Panc1 (cell line): Measurements from ENCODE around the gene CDK11B. TPM values are rescaled to one million over a fixed set of nuclear protein-coding genes. Genes with fewer than 3 reads are reported as not detected.

ENCODE experiments used
- ATAC-seq: fragments of 200-7000 bp; cut with Tn5 transposase; 2 replicates; pipeline ENCODE4 v1.9.1; 2020; ENCODE audit warnings: mild to moderate bottlenecking, moderate library complexity
- BruUV-seq: library from RNA; stranded (reverse); fragments of 400-500 nt; replicated peaks from 2 replicates; lab custom pipeline; 2021; lab: Mats Ljungman, UMichigan
- CTCF ChIA-PET: fragments of 300-600 bp; sonication (Branson Sonifier 250); formaldehyde crosslinking; loops from one replicate; lab custom pipeline; 2022; ENCODE audit warnings: antibody characterized with exemption; lab: Charles Lee
- POLR2A ChIA-PET: fragments of 300-600 bp; sonication (Branson Sonifier 250); formaldehyde crosslinking; loops from one replicate; lab custom pipeline; 2022; ENCODE audit warnings: antibody characterized with exemption; lab: Charles Lee
- DNase-seq: peaks from one replicate; pipeline ENCODE4 v3.0.0-alpha.2; 2010; ENCODE audit warnings: low read depth, low spot score
- H3K27ac ChIP-seq: 2 replicates; pipeline ENCODE4 v1.5.1; 2011; ENCODE audit warnings: mild to moderate bottlenecking, low read length, inconsistent platforms
- H3K27me3 ChIP-seq: fragments of 200-500 bp; sonication (Bioruptor generic); 2 replicates; pipeline ENCODE4 v1.6.0; 2014; ENCODE audit warnings: low read length, inconsistent platforms; ENCODE audit not compliant: control insufficient read depth, insufficient read depth
- H3K36me3 ChIP-seq: fragments of 200-500 bp; sonication (Bioruptor generic); 2 replicates; pipeline ENCODE4 v1.5.1; 2014; ENCODE audit warnings: inconsistent platforms, mild to moderate bottlenecking, low read length, moderate library complexity; ENCODE audit not compliant: control insufficient read depth, insufficient read depth
- H3K4me1 ChIP-seq: 2 replicates; pipeline ENCODE4 v1.5.1; 2011; ENCODE audit warnings: inconsistent platforms, mild to moderate bottlenecking, low read length, moderate library complexity; ENCODE audit not compliant: control insufficient read depth, insufficient read depth
- H3K4me3 ChIP-seq, 2 experiments: 2 replicates each; pipeline ENCODE4 v1.5.1; 2011 to 2012; ENCODE audit warnings: low read depth in 2 of 2, low read length in 2 of 2, mild to moderate bottlenecking in 2 of 2, inconsistent platforms in 1 of 2, moderate library complexity in 1 of 2
- H3K9me3 ChIP-seq: fragments of 200-500 bp; sonication (Bioruptor generic); 2 replicates; pipeline ENCODE4 v1.5.1; 2014; ENCODE audit warnings: low read depth, mild to moderate bottlenecking, inconsistent platforms, low read length, moderate library complexity; ENCODE audit not compliant: control insufficient read depth, insufficient read depth
- CTCF ChIP-seq: fragments of 450-650 bp; IDR thresholded peaks from 2 replicates; pipeline ENCODE4 v1.5.1; 2017; ENCODE audit warnings: mild to moderate bottlenecking
- POLR2AphosphoS5 ChIP-seq: IDR thresholded peaks from 2 replicates; pipeline ENCODE4 v1.6.1; 2012; ENCODE audit warnings: mild to moderate bottlenecking, low read depth, low read length, moderate library complexity
- REST ChIP-seq, 2 experiments: IDR thresholded peaks; 2 replicates each; pipeline ENCODE4 v1.6.1; 2011 to 2012; ENCODE audit warnings: low read depth in 2 of 2, control low read depth in 1 of 2, low read length in 1 of 2, mild to moderate bottlenecking in 1 of 2, moderate library complexity in 1 of 2; ENCODE audit not compliant: insufficient read depth in 1 of 2
- SIN3A ChIP-seq: IDR thresholded peaks from 2 replicates; pipeline ENCODE4 v1.6.1; 2012; ENCODE audit warnings: low read depth, mild to moderate bottlenecking, low read length, moderate library complexity, borderline replicate concordance; ENCODE audit not compliant: insufficient read depth
- TCF7L2 ChIP-seq: IDR thresholded peaks from 2 replicates; pipeline ENCODE4 v1.6.1; 2011; ENCODE audit warnings: mild to moderate bottlenecking, low read depth, low read length, inconsistent platforms
- in situ Hi-C: cut with HindIII; loops from 2 replicates; pipeline ENCODE4 v1.10.0; 2016; ENCODE audit warnings: low sequenced_read_pairs, low pct_unique_long_range_greater_than_20kb
- intact Hi-C: fragments of 100-400 bp; cut with micrococcal nuclease; formaldehyde crosslinking; loops from one replicate; pipeline ENCODE4 v1.10.0; 2022; ENCODE audit not compliant: unreplicated experiment
- total RNA-seq: library from RNA; stranded (reverse); gene quantifications from one replicate; pipeline ENCODE4 v1.2.1, GENCODE V29; 2021; ENCODE audit not compliant: unreplicated experiment

The CDK11B gene
- total RNA-seq, 1 experiment from 2014 or later = 36.5 TPM

GRCh38 chr1:1628754-1629429 lies 29.9 kb downstream of the CDK11B start:
- Histone ChIP-seq H3K4me3 (no peak overlapping the region), H3K4me1 (no peaks in the 10 kb centered on the region), H3K27me3 (no peaks in the 10 kb centered on the region), H3K9me3 (no peaks in the 10 kb centered on the region), H3K27ac (no peak overlapping the region), H3K36me3 (no peaks in the 10 kb centered on the region)
- TF ChIP-seq REST (IDR thresholded peaks at IDR 0.05; ENCODE audit: insufficient read depth in 1 of 2, low read depth in 2 of 2, low read length in 1 of 2) = no peak
- TF ChIP-seq SIN3A = no peak
- no peak for TF ChIP-seq TCF7L2
- TF ChIP-seq POLR2AphosphoS5 = no peak
- TF ChIP-seq CTCF = no peak
- no TSS peak for BruUV-seq
- intact Hi-C loops (no loop called here), in situ Hi-C loops (no loop called here)
- DNase-seq (no peak), ATAC-seq (no peak; the same call in 1 of the 2 replicates)
- ChIA-PET CTCF (no interaction called here), POLR2A (no interaction called here)

DNA sequence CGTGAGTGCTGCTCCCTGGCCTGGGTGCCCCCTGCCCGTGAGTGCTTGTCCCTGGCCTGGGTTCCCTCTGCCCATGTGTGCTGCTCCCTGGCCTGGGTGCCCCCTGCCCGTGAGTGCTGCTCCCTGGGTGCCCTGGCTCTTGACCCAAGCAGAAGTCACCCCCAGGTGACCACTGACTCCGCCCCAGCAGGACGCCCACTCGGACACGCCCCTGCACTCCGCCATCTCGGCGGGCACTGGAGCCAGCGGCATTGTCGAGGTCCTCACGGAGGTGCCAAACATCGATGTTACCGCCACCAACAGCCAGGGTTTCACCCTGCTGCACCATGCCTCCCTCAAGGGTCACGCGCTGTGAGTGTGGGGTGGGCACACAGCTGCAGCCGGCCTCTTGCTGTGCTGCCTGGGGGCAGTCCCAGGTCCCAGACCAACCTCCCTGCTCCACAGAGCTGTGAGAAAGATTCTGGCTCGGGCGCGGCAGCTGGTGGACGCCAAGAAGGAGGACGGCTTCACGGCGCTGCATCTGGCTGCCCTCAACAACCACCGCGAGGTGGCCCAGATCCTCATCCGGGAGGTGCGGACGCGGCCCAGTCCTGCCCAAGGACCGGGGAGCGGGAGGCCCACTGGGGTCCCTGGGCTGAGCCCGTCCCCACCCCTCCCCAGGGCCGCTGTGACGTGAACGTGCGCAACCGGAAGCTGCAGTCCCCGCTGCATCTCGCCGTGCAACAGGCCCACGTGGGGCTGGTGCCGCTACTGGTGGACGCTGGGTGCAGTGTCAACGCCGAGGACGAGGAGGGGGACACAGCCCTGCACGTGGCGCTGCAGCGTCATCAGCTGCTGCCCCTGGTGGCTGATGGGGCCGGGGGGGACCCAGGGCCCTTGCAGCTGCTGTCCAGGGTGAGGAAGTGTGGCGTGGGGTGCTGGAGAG lies 30.7 kb downstream of the CDK11B start:
- Histone ChIP-seq H3K27ac (no peak overlapping the region), H3K36me3 (no peaks in the 10 kb centered on the region), H3K27me3 (no peaks in the 10 kb centered on the region), H3K4me3 (no peak overlapping the region), H3K4me1 (no peaks in the 10 kb centered on the region), H3K9me3 (no peaks in the 10 kb centered on the region)
- BruUV-seq = TSS peak; percentile 45
- intact Hi-C loops = no loop called here
- ATAC-seq (no peak), DNase-seq (no peak)
- no peak for TF ChIP-seq REST (IDR thresholded peaks at IDR 0.05; ENCODE audit: insufficient read depth in 1 of 2, low read depth in 2 of 2, low read length in 1 of 2)
- no peak for TF ChIP-seq CTCF
- TF ChIP-seq SIN3A = no peak
- TF ChIP-seq POLR2AphosphoS5 = no peak
- no peak for TF ChIP-seq TCF7L2
- in situ Hi-C loops = no loop called here
- ChIA-PET CTCF (no interaction called here), POLR2A (no interaction called here)
